ENCODE data around the gene ASCL2.
"Not testable (repeated sequence)": the region's sequence is repeated elsewhere in the genome, so short reads cannot be mapped to it uniquely, and the experiment has no call there.

Gene ASCL2

GRCh38 chr11:2237457-2238238, 32.7 kb downstream of the ASCL2 start:
- Histone ChIP-seq H3K4me3 (ENCODE audit: low read depth, low read length) (no peak overlapping the region), H3K9ac (ENCODE audit: low read depth, low read length) (no peak overlapping the region), H3K36me3 (ENCODE audit: control insufficient read depth, insufficient read depth, low read length) (no peaks in the 10 kb centered on the region), H3K4me1 (ENCODE audit: control insufficient read depth, insufficient read depth, low read length) (no peaks in the 10 kb centered on the region), H3K27me3 (ENCODE audit: control insufficient read depth, insufficient read depth, low read length) (no peaks in the 10 kb centered on the region), H3K9me3 (ENCODE audit: control insufficient read depth, insufficient read depth, low read length) (no peaks in the 10 kb centered on the region)

- not testable (repeated sequence) for H3K4me1 ChIP-seq (ENCODE audit: control insufficient read depth, insufficient read depth, low read length); H3K9me3 ChIP-seq (ENCODE audit: control insufficient read depth, insufficient read depth, low read length); H3K36me3 ChIP-seq (ENCODE audit: control insufficient read depth, insufficient read depth, low read length); H3K4me3 ChIP-seq (ENCODE audit: low read depth, low read length); H3K27me3 ChIP-seq (ENCODE audit: control insufficient read depth, insufficient read depth, low read length); H3K9ac ChIP-seq (ENCODE audit: low read depth, low read length)
Observed at GRCh38 chr11:2236381-2237134, 33.8 kb downstream of the ASCL2 start.

DNA sequence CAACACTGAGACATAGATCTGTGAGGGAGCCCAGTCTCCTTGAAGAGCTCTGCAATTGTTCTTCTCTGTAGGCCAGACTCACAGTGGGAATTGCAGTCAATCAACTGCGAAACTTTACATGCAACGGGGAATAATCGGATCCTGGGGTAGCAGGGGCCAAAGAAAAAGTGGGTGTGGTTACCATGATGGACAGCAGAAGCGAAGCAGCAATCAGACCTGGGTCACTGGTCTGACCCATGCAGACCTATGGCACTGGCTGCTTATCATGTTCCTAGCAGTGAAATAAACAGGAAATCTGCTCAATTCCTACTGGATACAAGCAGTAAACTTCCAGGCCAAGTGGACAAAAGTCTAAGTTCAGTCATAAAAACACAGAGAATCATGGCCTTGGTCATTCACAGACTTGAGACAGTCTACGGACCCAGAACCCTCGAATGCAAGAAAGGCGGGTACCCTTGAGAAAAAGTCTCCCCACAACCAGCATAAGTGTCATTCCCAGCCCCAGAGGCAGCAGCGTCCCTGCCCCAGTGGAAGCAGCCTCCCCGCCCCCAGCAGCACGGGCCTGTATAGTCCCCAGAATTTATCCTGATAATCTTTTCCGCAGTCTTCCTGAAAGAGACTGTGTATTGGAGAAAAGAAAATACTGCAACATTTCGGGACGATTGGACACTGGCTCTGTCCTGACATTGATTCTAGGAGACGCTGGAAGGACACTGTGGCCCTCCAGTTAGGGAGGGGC, 34.6 kb downstream of the ASCL2 start:
- Histone ChIP-seq H3K36me3 (ENCODE audit: control insufficient read depth, insufficient read depth, low read length) (no peaks in the 10 kb centered on the region), H3K4me3 (ENCODE audit: low read depth, low read length) (no peak overlapping the region), H3K4me1 (ENCODE audit: control insufficient read depth, insufficient read depth, low read length) (no peaks in the 10 kb centered on the region), H3K9ac (ENCODE audit: low read depth, low read length) (no peak overlapping the region), H3K27me3 (ENCODE audit: control insufficient read depth, insufficient read depth, low read length) (no peaks in the 10 kb centered on the region), H3K9me3 (ENCODE audit: control insufficient read depth, insufficient read depth, low read length) (no peaks in the 10 kb centered on the region)

GRCh38 chr11:2234963-2235362, 35.4 kb downstream of the ASCL2 start:
- H3K9ac ChIP-seq (ENCODE audit: low read depth, low read length): no peak overlapping the region
- H3K4me3 ChIP-seq (ENCODE audit: low read depth, low read length): no peak overlapping the region
- no peaks in the 10 kb centered on the region for H3K9me3 ChIP-seq (ENCODE audit: control insufficient read depth, insufficient read depth, low read length)
- no peaks in the 10 kb centered on the region for H3K36me3 ChIP-seq (ENCODE audit: control insufficient read depth, insufficient read depth, low read length)
- no peaks in the 10 kb centered on the region for H3K27me3 ChIP-seq (ENCODE audit: control insufficient read depth, insufficient read depth, low read length)
- no peaks in the 10 kb centered on the region for H3K4me1 ChIP-seq (ENCODE audit: control insufficient read depth, insufficient read depth, low read length)

- H3K36me3 ChIP-seq (ENCODE audit: control insufficient read depth, insufficient read depth, low read length): no peaks in the 10 kb centered on the region
- no peaks in the 10 kb centered on the region for H3K9me3 ChIP-seq (ENCODE audit: control insufficient read depth, insufficient read depth, low read length)
- H3K4me3 ChIP-seq (ENCODE audit: low read depth, low read length): no peak overlapping the region
- no peak overlapping the region for H3K9ac ChIP-seq (ENCODE audit: low read depth, low read length)
- no peaks in the 10 kb centered on the region for H3K4me1 ChIP-seq (ENCODE audit: control insufficient read depth, insufficient read depth, low read length)
- no peaks in the 10 kb centered on the region for H3K27me3 ChIP-seq (ENCODE audit: control insufficient read depth, insufficient read depth, low read length)
Observed at GRCh38 chr11:2233693-2234455, 36.5 kb downstream of the ASCL2 start.

GRCh38 chr11:2229713-2230297, 40.6 kb downstream of the ASCL2 start:
- Histone ChIP-seq H3K4me1 (ENCODE audit: control insufficient read depth, insufficient read depth, low read length) (no peaks in the 10 kb centered on the region), H3K4me3 (ENCODE audit: low read depth, low read length) (no peak overlapping the region), H3K36me3 (ENCODE audit: control insufficient read depth, insufficient read depth, low read length) (no peaks in the 10 kb centered on the region), H3K27me3 (ENCODE audit: control insufficient read depth, insufficient read depth, low read length) (no peaks in the 10 kb centered on the region), H3K9me3 (ENCODE audit: control insufficient read depth, insufficient read depth, low read length) (no peaks in the 10 kb centered on the region), H3K9ac (ENCODE audit: low read depth, low read length) (no peak overlapping the region)

- no peaks in the 10 kb centered on the region for H3K36me3 ChIP-seq (ENCODE audit: control insufficient read depth, insufficient read depth, low read length)
- H3K4me1 ChIP-seq (ENCODE audit: control insufficient read depth, insufficient read depth, low read length): peaks cover 12% of the 10 kb centered on the region
- no peaks in the 10 kb centered on the region for H3K9me3 ChIP-seq (ENCODE audit: control insufficient read depth, insufficient read depth, low read length)
- no peak overlapping the region for H3K4me3 ChIP-seq (ENCODE audit: low read depth, low read length)
- H3K9ac ChIP-seq (ENCODE audit: low read depth, low read length): no peak overlapping the region
- no peaks in the 10 kb centered on the region for H3K27me3 ChIP-seq (ENCODE audit: control insufficient read depth, insufficient read depth, low read length)
Observed at GRCh38 chr11:2224254-2224653, 46.1 kb downstream of the ASCL2 start.

DNA sequence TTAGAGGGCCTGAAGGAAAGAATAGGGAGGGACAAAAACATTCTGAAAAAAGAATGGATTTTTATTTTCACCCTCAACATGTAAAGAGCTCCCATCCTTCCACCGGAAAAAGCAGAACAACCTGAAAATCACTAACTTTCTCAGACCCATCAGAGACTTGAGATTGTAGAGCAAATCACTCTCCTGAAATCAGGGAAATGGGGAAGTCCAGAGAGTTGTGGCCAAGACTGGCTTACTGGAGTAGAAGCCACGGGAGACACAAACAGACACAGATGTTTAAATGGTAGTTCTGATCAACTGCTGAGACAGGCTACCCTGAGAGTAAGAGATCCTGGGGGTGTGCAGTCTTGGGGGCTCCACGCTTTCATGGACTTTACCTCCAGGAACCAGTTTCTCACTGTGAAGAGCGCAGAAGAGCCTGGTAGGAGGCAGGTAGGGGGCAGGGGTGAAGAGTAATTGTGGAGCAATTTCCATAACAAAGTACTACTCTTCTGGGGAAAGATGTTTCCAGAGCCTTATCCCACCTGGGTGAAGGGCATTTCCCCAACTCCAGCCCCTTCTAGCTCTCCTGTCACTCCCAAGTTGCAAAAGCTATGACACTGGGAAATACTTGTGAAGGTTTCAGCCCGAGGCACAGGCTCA, 47.1 kb downstream of the ASCL2 start:
- H3K4me1 ChIP-seq (ENCODE audit: control insufficient read depth, insufficient read depth, low read length): peaks cover 12% of the 10 kb centered on the region
- H3K9ac ChIP-seq (ENCODE audit: low read depth, low read length): no peak overlapping the region
- no peak overlapping the region for H3K4me3 ChIP-seq (ENCODE audit: low read depth, low read length)

GRCh38 chr11:2222451-2222850, 47.9 kb downstream of the ASCL2 start:
- peaks cover 12% of the 10 kb centered on the region for H3K4me1 ChIP-seq (ENCODE audit: control insufficient read depth, insufficient read depth, low read length)
- H3K9me3 ChIP-seq (ENCODE audit: control insufficient read depth, insufficient read depth, low read length): no peaks in the 10 kb centered on the region
- no peaks in the 10 kb centered on the region for H3K27me3 ChIP-seq (ENCODE audit: control insufficient read depth, insufficient read depth, low read length)
- no peak overlapping the region for H3K4me3 ChIP-seq (ENCODE audit: low read depth, low read length)
- H3K9ac ChIP-seq (ENCODE audit: low read depth, low read length): no peak overlapping the region
- H3K36me3 ChIP-seq (ENCODE audit: control insufficient read depth, insufficient read depth, low read length): no peaks in the 10 kb centered on the region

More for the DNA sequence above, 47.1 kb downstream of the ASCL2 start:
- Histone ChIP-seq H3K27me3 (ENCODE audit: control insufficient read depth, insufficient read depth, low read length) (no peaks in the 10 kb centered on the region), H3K9me3 (ENCODE audit: control insufficient read depth, insufficient read depth, low read length) (no peaks in the 10 kb centered on the region), H3K36me3 (ENCODE audit: control insufficient read depth, insufficient read depth, low read length) (no peaks in the 10 kb centered on the region)

- Histone ChIP-seq H3K27me3 (ENCODE audit: control insufficient read depth, insufficient read depth, low read length) (no peaks in the 10 kb centered on the region), H3K4me3 (ENCODE audit: low read depth, low read length) (no peak overlapping the region), H3K36me3 (ENCODE audit: control insufficient read depth, insufficient read depth, low read length) (no peaks in the 10 kb centered on the region), H3K4me1 (ENCODE audit: control insufficient read depth, insufficient read depth, low read length) (peaks cover 12% of the 10 kb centered on the region), H3K9ac (ENCODE audit: low read depth, low read length) (no peak overlapping the region), H3K9me3 (ENCODE audit: control insufficient read depth, insufficient read depth, low read length) (no peaks in the 10 kb centered on the region)
Observed at GRCh38 chr11:2221591-2221990, 48.8 kb downstream of the ASCL2 start.

DNA sequence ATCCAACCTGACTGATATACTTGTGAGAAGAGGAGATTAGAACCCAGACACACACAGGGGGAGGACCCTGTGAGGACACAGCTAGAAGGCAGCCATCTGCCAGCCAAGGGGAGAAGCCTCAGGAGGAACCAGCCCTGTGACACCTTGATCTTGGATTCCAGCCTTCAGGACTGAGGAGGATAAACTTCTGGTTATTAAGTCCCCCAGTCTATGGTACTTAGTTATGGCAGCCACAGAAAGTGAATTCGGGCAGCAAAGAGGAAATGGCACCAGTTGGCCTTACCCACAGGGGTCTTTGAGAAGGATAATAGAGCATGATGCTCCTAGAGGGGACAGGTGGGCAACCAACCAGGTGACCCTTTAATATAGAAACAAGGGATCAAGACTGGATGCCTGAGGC, 49.4 kb downstream of the ASCL2 start:
- no peak overlapping the region for H3K4me3 ChIP-seq (ENCODE audit: low read depth, low read length)
- H3K9me3 ChIP-seq (ENCODE audit: control insufficient read depth, insufficient read depth, low read length): no peaks in the 10 kb centered on the region
- peaks cover 12% of the 10 kb centered on the region for H3K4me1 ChIP-seq (ENCODE audit: control insufficient read depth, insufficient read depth, low read length)
- no peak overlapping the region for H3K9ac ChIP-seq (ENCODE audit: low read depth, low read length)
- H3K27me3 ChIP-seq (ENCODE audit: control insufficient read depth, insufficient read depth, low read length): no peaks in the 10 kb centered on the region
- H3K36me3 ChIP-seq (ENCODE audit: control insufficient read depth, insufficient read depth, low read length): no peaks in the 10 kb centered on the region
